Stimulated activated CD8-positive, alpha-beta memory T cell treated with anti-CD3 and anti-CD28 coated beads, Interleukin-7, amount 100 ng/mL, for 1 hour (primary cell): ENCODE measurements around the gene CRIP1.

Experiments
- DNase-seq, 2 donors: peaks; one replicate each; pipeline ENCODE4 v3.0.0-alpha.2; 2020; ENCODE audit warnings: low read depth in 2 of 2

Gene CRIP1

GRCh38 chr14:105492031-105492970 is 5.6 kb downstream of the CRIP1 start:
- DNase-seq, result no peak

GRCh38 chr14:105492971-105493871 is 6.5 kb downstream of the CRIP1 start:
- no peak for DNase-seq

- no peak for DNase-seq
Observed at GRCh38 chr14:105493921-105494605, 7.4 kb downstream of the CRIP1 start.

GRCh38 chr14:105494606-105494929 is 7.9 kb downstream of the CRIP1 start:
- DNase-seq, result no peak

GRCh38 chr14:105495101-105495989 is 8.7 kb downstream of the CRIP1 start:
- no peak for DNase-seq

- no peak for DNase-seq
Observed at GRCh38 chr14:105495990-105496830, 9.5 kb downstream of the CRIP1 start.

DNA sequence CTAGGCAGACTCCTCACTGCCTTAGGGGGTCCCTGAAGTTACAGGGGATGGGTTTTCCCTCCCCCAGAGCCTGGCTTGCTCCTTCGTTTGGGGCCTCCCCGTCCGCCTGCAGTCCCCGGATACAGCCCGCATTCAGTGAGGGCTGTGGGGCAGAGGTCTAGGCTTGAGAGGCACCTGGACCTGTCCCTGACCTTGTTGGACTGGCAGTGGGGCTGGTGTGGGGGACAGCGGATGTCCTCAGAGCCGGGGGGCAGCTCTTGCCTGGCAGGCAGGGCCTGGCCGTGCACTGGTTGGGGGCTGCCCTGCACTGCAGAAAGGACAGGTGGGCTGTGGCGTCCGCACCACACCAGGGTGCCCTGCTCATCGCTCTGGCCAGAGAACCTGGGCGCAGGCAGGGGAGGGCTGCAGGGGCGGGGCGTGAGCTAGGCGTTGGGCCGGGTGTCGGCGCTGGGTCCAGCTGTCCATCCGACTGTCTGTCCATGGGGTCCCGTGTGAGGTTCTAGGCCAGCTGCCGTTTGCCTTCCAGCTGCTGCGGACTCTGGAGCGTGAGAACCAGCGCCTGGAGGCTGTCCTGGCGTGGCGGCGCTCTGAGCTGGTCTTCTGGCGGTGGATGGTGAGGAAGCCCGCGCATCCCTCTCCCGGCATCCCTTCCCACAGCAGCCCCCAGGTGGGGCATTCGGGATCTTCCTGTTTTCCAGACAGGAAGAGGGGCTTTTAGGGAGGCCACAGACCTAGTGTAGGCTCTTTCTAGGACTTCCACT is 10.3 kb downstream of the CRIP1 start:
- DNase-seq, result no peak

- DNase-seq, result no peak
Observed at GRCh38 chr14:105497671-105498429, 11.2 kb downstream of the CRIP1 start.

DNA sequence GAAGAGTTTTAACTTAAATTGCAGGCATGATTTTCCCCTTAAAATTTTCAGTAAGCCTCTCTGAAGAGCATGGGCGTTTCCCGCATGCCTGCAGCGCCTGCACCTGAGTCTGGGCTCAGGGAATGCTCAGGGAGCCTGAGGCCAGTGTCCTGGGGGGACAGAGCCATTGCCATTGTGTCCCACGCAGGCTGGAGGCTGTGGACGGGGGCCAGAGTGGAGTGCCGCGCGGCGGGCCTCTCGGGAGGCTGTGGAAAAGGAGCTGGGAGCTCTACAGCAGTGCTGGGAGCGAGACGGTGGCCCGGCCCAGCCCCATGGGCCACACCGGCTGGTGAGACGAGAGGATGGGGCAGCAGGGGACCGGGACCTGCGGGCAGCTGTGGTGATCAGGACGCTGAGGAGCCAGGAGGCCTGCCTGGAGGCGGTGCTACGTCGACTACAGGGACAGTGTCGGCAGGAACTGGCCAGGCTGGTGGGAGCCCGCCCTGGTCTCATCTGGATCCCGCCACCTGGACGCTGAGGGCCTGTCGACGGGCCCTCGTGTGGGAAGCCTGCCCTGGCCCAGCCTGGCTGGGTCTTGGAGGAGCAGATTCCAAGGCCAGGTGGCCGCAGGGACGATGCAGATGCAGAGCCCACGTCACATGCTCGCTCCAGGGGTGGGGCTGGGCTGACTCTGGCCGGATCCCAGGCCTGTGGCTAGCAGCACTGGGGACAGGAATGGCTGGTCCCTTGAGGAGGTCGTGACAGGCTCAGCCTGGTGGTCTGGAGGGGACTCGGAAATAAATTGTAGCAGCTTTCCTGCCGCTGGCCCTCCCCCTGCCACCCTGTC is 12.0 kb downstream of the CRIP1 start:
- no peak for DNase-seq

DNA sequence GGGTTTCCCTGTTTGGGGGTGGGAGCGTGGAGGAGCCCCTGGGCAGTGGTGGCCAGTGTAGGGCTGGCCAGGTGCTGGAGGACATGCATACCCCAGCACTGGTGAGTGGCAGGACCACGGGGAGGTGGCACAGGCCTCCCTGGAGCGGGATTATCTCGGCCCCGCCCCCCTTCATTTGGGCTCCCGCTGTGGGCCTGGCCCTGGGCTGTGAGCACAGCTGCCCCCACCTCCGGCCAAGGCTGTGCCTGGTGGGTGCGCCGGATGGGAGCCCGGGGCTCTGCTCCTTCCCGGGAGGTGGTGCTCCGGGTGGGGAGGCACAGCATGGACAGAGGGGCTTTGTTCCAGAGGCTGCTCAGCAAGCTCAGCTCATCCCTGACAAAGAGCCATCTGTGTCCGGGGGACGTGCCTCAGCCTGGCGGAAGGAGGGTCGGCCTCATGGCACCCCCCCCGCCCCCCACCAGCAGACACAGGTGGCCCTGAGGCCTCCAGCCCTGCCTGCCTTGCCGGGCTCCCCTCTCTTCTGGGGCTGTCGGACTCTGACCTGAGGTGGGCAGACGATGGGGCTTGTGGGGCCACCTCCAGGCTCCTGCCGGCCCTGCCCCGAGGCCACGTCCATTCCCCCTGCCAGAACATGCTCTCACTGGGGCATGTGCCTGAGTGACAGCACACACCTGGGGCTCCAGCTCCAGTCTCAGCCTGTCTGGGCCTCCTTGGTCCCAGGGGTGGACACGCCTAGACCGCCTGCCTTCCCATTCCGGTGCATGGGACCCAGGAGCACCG is 12.8 kb downstream of the CRIP1 start:
- no peak for DNase-seq

DNA sequence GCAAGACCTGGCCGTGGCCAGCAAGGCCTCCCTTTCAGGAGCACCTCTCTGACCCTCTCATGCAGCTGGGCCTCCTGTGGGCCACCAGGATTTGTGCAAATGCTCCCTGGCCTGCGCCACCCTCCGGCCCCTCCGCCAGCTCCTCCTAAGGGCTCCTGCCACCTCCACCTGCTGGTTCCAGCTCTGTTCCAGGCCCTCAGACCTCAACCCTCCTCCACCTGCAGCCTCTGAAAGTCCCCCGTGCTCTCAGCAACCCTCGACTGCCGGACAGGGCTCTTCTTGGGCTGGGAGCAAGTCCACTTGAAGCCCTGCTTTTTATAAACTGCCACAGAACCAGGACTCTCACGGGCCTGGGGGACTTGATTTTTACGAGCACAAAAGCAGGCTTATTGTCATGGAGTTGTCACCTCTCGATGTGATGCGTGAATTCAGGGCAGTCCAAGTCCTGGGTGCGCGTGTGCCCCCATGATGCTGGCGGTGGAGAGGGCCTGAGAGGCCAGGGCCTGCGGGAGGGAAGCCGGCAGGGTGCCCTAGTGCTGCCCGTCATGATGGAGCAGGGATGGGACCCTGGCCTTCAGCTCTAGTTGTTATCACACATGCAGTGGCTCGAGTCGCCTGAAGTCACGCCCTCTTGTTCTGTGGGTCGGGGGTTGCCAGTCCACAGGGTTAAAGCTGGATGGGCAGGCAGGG is 13.5 kb downstream of the CRIP1 start:
- DNase-seq, result no peak

GRCh38 chr14:105500726-105501101 is 14.0 kb downstream of the CRIP1 start:
- no peak for DNase-seq

DNA sequence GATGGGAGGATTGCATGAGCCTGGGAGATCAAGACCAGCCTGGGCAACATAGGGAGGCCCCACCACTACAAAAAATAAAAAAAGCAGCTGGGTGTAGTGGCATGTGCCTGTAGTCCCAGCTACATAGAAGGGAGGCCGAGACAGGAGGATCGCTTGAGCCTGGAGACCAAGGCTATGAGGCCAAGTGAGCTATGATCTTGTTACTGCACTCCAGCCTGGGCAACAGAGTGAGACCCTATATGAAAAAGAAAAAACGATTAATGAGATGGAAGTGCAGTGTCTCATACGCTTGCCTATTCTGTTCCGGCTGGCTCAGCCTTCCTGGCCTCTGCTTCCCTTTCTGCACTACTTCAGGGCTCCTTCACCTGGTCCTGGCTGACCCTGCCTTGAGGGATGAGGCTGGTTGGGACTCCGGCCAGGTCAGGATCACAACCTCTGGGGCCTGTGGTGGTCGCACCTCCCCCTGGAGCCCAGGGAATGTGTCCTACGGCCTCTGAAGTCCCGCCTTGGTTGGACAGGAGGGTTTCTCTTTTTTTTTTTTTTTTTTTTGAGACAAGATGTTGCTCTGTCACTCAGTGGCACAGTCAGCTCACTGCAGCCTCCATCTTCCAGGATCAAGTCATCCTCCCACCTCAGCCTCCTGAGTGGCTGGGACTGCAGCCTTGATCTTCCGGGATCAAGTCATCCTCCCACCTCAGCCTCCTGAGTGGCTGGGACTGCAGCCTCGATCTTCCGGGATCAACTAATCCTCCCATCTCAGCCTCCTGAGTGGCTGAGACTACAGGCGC is 15.0 kb downstream of the CRIP1 start:
- DNase-seq, result no peak

- DNase-seq, result no peak
Observed at GRCh38 chr14:105502446-105503295, 16.0 kb downstream of the CRIP1 start.

DNA sequence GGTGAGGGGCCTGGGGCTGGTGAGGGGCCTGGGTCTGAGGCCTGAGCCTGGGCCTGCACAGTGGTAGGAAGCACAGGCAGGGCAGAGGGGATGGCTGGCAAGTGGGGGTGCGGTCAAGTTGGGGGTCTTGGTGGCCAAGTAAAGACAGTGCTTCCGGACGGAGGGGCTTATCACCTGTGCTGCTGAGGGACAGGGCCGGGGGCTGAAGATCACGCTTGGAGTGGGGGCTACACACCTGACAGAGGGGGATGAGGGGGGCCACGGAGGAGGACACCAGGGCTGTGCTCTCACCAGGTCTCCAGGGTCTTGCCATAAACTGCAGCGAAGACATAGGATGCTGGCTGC is 16.6 kb downstream of the CRIP1 start:
- DNase-seq, result no peak
